Stimulated activated CD8-positive, alpha-beta memory T cell treated with anti-CD3 and anti-CD28 coated beads, Interleukin-4, amount 100 ng/mL, for 48 hours (primary cell): ENCODE measurements around the gene CHD5.

Experiments
- DNase-seq: peaks from one replicate; pipeline ENCODE4 v3.0.0-alpha.2; 2020

Gene CHD5

GRCh38 chr1:6200188-6200809 is 20.2 kb upstream of the CHD5 start:
- DNase-seq, result no peak

- DNase-seq, result peak; percentile 98
These were observed 19.4 kb upstream of the CHD5 start, which contains the start of gene RPL22 for GRCh38 chr1:6199298-6200187. RPL22 (minus strand) TSS chr1:6199595; CDS start chr1:6199573, 22 bp downstream.

- DNase-seq, result no peak
These were observed 18.7 kb upstream of the CHD5 start for GRCh38 chr1:6198646-6199297.

GRCh38 chr1:6197746-6198427 is 17.8 kb upstream of the CHD5 start:
- DNase-seq, result no peak

- DNase-seq, result no peak
These were observed 11.8 kb upstream of the CHD5 start for GRCh38 chr1:6191968-6192367.

- DNase-seq, result no peak
These were observed 8.3 kb upstream of the CHD5 start for GRCh38 chr1:6188466-6188865.

GRCh38 chr1:6185635-6186382 is 5.7 kb upstream of the CHD5 start:
- no peak for DNase-seq

- no peak for DNase-seq
These were observed 5.0 kb upstream of the CHD5 start for GRCh38 chr1:6185151-6185550.

- DNase-seq, result no peak
These were observed 4.1 kb upstream of the CHD5 start for GRCh38 chr1:6184083-6184783.

- no peak for DNase-seq
These were observed 3.4 kb upstream of the CHD5 start for GRCh38 chr1:6183520-6183989.

- DNase-seq, result no peak
These were observed 1.2 kb upstream of the CHD5 start for GRCh38 chr1:6181347-6181770.

GRCh38 chr1:6180707-6181311 is 688 bp upstream of the CHD5 start:
- no peak for DNase-seq

GRCh38 chr1:6179564-6180175 is 451 bp downstream of the CHD5 start:
- DNase-seq, result no peak

- no peak for DNase-seq
These were observed 1.2 kb downstream of the CHD5 start for GRCh38 chr1:6178751-6179563.

- no peak for DNase-seq
These were observed 2.3 kb downstream of the CHD5 start for GRCh38 chr1:6177681-6178380.

- no peak for DNase-seq
These were observed 3.3 kb downstream of the CHD5 start for GRCh38 chr1:6176779-6177178.

GRCh38 chr1:6175411-6175828 is 4.7 kb downstream of the CHD5 start:
- no peak for DNase-seq

GRCh38 chr1:6174621-6175410 is 5.3 kb downstream of the CHD5 start:
- DNase-seq, result no peak
